SHP77 treated with DMSO at 0.1 percent for 48 hours (cell line): ENCODE measurements around the gene NAV2.
"Not testable (repeated sequence)": the region's sequence is repeated elsewhere in the genome, so short reads cannot be mapped to it uniquely, and the experiment has no call there.

Source experiments
- DNase-seq: peaks from one replicate; lab custom pipeline; 2025; lab: John Stamatoyannopoulos, UW

NAV2 gene

DNA sequence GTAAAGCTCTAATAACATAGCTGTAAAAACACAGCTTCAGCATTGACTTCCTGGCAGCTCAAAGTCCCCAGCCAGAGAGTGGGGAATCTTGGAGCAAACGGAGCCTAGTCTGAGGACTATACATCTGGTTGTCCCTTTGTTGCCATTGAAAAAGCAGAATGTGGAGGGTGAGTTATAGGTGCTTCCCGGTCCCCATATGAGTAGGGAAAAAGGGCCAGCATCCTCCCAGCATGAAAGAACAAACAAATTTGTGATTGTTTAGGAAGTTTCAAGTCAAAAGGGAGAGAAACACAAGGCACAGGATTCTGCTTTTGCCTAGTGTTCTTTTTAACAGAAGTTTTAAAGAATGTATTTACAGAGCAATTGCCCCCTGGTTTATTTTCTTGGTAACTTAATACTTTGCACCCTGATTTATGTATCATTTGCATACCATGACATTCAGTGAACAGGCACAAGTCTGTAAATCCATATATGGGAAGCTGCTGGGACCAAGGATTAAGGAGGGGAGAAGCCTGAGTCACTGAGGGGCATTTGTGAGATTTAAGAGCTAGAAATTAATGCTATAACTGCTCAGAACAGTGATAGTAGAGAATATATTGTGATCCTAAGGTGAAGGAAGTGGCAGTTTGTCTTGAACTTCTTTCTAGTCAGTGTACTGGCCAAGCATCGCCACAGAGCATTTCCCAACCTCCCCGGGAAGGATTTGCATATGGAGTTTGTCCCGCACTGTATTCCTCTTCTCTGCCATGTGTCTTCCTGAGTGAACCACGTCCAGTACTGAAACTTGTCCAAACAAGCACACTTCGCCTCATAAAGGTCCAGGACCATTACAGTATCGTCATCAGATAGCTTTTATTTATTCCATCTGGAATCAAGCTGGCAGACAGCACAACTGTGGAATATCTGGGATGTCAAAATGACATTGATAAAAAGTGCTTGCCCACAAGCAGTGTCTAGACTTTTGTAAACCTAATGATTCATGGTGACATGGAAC, 344.6 kb downstream of the NAV2 start:
- DNase-seq, result no peak

DNA sequence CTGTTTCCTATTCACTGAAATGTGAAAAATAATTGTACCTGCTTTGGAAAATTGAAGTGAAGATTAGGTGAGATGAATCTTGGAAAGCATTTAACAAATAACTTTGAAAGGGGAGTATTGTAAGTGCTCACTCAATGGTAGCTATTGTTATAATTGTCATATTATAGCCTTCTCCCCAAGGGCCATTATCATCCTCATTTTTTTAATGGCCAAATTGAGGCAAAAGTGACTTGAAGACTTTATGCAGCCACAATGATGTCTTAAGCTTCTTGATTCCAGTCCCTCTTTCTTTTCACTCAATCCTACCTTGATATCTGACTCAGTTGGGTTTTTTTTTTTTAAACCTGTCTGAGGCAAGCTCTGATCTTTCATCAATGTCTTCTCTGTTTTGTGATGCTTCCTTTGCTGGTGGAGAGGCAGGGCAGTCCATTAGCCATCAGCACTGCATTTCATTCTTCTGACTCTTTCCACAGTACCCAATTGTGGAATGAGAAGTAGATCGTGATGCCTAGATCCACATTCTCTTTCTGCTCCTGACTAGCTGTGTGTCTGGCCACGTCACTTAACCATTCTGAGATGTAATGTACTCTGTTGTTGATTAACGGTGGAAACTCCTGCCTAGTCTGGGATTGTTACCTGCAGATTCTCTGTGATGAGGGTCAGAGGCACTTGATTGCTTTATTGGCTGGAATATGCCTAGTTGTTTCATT, 346.3 kb downstream of the NAV2 start:
- DNase-seq, result no peak

DNA sequence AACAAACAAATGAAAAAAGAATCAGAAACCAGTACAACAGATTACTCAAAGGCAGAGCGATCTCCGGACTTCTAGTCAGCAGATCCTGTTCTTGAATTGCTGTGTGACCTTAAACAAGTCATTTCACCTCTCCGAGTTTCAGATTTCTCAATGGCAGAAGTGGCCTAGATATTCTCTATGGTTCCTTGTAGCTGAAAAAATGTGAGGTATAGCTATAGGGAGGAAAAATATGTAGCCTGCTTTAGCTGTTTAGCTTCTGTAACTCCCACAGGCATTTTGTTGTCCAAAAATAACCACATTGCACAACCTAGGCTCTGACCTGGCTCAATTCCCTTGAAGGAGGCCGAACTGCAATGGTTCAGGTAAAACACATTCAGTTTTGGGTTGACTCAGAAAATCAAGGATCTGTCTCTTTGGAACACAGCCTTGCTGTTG, 347.0 kb downstream of the NAV2 start:
- no peak for DNase-seq

DNA sequence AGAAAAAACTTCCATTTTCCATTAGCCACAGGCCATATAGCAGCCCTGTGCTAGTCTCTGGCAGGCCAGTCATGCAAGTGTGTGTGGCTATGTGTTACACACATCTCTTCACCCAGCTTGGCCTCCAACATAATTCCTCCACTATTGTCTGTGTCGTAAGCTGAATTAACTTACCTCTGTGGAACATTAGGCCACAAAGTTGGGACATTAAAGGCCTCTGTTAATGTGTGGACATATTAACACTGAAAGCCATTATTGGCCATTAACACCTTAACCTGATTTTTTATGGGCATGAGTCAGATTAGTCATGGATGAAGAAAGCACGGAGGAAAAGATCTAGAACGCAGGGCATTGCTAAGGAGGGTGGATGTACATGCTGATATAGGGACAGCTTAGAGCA, 347.5 kb downstream of the NAV2 start:
- no peak for DNase-seq

DNA sequence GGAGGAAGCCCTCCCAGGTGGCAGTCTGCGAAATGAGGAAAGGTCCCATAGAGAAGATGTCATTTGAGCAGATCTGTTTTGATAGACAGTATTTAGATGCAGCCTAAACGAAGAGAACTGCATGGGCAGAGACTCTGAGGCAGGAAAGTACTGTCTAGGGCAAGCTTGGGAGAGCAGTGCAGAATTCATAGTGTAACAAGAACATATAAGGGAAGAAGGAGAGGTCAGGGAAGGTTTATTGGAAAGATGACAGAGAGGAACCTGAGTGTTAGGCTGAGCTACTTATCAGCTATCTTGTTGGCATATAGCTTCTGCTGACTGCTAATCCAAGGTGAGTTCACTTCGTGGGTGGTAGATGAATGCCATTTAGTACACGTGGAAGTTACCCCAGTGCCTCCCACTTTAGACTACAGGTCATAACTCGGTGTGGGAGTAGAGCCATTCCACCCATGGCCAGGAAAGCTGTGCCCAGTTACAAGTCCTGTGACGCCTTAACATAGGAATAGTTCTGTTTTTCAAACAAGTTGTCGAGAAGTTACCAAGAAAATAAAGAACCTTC, 348.1 kb downstream of the NAV2 start:
- no peak for DNase-seq

DNA sequence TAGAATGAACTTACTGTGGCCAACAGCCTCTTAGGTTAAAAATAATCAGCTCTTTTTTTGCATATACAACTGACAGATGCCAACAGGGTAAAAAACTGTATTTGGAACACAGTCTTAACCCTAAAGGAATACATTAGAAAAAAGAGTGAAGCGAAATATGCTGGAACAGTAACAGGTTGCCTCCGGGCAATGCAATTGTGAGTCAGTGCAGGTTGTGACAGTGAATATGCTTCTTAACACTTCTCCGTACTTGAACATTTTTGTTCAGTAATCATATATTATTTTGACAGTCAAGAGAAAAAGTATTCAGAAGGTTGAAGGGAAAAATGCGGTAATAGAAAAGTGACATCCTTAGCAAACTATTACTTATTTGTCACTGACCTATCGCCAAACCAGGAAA, 349.1 kb downstream of the NAV2 start:
- DNase-seq, result no peak

DNA sequence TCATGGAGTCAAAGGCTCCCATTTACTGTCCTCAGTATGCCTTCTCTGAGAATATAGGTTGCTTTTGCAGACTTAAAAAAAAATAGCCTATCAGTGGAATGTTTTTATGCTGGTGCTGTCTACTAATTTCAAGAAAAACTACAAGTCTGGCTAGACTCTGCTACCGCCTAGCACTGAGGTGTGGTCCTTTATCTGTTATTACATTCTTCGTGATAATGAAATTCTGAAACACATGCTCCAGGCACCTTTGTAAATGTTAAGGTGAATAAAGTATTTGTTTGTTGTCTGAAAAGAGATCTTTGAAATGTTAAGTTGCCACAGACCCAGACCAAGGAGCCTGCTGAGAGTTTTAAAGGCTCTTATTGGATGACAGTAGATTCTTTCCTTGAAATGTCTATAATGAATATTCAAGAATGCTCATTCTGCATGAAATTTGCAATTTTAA, 352.3 kb downstream of the NAV2 start:
- no peak for DNase-seq

DNA sequence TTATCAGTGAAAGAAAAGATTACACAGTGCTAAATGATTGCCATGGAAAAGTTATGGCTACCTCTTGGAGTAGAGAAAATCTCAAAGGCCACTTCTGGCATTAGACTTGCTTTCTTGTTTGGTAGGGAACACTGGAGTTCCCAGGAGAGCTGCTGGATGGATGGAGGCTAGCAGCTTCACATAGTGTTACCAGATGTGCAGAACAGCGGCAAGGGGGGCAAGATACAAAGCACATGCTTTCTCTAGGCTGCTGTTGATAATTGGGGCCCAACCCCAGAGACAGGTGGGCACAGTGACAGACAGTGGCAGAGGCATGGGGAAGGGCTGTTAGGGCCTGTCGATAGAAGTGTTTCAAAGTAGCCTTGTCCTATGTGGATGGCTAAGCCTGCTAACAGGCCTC, 352.8 kb downstream of the NAV2 start:
- DNase-seq, result no peak

DNA sequence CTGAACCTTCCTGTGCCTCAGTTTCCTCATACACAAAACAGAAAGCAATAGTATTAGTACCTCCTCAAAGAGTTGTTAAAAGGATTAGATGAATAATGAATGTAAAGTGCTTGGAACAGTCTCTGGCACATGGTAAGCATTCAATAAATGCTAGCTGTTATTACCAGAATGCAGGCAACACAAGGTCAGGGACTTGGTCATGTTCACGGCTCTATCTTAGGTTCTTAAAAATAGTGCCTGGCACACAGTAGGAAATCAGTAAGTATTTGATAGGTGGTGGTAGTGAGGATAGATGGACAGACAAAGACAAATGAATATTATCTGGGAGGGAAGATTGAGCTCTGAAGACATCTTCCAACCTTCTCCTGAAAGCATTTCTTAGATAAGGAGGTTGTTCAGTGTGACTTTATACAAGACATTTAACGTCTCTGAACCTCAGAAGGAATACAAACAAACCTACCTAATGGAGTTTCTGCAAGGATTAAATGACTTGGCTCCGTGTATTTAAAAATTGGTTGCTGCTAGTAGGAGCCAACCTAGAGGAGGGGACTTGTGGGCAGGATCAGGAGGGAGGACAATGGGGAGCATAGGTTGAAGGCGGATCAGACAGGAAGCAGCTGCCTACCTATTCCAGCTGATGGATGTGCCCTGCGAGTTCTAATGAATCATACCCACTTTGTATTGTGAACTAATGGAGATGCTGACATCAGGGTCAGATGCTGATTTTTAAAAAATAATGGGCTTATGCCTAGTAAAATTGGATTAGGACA, 353.6 kb downstream of the NAV2 start:
- no peak for DNase-seq

DNA sequence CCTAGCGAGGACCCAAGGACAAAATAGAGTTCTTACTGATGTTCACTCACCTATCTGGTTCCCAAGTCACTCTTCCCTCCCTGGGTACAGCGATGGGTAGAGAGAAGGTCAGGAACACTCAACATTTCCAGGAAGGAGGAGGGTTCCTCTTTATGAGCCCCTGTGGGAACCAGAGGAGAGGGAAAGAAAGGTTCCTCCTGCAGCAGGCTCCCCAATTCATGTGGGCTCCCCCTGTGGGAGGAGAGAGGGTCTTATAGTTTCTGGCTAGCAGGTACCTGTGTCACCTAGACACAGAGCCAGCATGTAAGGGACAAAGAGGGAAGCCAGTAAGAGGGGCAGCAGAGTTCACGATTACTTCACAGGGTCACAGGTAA, 354.1 kb downstream of the NAV2 start:
- DNase-seq, result no peak

DNA sequence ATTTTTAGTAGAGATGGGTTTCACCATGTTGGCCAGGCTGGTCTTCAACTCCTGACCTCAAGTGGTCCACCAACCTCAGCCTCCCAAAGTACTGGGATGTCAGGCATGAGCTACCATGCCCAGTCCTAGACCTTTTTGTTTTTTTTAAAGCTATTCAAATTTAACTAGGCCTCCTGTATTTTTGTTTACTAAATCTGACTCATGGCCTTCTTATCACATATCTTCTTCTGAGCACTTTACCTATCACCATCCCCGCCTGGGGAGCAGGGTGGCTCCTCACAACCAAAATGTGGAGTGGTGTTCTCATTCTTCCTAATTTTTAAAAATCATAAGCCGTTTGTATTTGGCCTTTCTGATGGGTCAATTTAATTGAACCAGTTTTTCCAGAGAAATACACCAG, 355.0 kb downstream of the NAV2 start:
- DNase-seq, result no peak

DNA sequence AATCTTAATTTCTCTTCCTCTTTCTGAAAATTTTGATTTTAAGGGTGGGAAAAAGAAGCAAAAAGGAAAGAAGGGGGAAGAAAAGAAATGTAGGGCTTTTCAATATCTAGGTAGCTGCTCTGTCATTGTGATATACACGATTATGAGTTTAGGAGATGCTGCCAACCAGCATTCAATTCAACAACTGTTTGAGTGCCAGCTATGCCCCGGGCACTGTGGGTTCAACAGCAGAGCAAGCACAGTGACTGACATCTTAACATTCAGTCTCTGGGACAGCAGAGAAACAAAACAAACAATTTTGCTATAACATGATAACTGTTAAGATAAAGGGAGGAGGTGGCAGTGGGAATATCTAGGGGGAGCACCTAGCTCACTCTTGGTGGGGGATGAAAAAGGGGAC, 356.1 kb downstream of the NAV2 start:
- DNase-seq, result no peak

DNA sequence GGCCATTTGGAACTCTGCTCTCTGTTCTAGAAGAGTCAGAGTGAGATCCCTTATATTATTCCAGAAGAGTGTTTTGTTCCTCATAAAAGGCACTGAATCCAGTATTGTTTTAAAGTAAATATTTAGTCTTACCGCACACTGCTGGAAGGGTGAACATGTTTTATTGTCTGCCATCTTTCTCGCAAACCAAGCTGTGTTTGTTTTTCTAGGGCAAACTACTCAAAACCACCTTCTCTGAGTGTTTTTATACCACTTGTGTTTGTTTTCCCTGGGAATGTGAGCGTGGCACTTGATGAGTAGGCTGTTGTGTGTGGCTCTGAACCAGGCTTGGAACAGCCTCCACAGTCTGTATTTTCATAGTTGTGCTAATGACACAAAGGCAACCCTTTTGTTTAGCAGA, 357.8 kb downstream of the NAV2 start:
- peak; percentile 39 for DNase-seq

DNA sequence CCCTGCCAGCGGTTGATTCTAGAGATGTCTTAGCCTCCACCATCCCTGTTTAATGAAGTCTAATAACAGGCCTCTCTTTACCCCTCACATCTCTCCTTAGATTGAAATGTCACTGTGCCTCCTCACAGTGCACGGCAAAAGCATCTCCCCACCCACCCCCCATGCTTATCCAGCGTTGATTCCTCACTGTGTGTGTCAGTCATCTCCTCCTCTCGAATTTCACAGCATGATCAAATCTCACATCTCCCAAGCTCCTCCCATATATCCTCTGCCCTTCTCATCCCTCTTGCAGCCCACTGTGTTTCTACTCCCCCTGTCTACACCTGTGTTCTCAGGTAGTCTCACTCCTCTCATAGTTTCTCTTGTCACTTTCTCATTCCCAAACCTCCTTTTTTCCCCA, 363.0 kb downstream of the NAV2 start:
- DNase-seq, result no peak

DNA sequence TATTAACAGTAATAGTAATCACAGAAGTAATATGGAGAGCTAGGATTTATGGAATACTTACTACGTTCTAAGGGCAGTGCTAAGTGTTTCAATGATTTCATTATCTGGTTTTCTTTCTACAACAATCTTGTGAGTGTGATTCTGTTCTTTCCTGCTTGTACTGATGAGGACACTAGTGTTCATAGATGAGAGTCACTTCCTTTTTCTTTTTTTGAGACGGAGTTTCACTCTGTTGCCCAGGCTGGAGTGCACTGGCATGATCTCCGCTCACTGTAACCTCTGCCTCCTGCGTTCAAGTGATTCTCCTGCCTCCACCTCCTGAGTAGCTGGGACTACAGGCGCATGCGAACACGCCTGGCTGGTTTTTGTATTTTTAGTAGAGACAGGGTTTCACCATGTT, 366.2 kb downstream of the NAV2 start:
- DNase-seq, result no peak

DNA sequence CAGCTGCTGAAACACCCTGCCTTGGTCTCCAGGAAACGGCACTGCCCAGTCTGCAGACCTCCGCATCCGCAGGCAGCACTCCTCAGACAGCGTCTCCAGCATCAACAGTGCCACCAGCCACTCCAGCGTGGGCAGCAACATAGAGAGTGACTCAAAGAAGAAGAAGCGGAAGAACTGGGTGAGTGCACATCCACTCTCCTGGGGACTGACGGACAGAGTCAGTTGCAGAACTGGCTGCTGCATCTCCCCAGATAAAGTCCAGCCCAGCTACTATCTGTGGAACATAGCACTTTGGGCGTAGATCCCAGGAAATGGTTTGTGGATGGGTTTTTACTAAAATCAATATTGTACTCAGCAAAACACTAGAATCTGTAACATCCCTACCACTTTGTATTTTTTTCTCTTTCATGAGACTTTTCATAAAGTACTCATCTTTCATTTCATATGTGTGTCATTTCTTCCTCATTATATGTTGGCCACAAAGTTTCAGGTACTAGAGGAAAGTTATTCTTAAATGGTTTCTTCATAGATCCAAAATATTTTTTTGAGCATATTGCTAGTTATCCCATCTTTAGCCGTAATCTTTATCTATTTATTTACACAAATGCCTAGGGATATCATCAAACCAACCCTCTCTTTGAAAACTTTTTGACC, 367.5 kb downstream of the NAV2 start:
- DNase-seq, result no peak

DNA sequence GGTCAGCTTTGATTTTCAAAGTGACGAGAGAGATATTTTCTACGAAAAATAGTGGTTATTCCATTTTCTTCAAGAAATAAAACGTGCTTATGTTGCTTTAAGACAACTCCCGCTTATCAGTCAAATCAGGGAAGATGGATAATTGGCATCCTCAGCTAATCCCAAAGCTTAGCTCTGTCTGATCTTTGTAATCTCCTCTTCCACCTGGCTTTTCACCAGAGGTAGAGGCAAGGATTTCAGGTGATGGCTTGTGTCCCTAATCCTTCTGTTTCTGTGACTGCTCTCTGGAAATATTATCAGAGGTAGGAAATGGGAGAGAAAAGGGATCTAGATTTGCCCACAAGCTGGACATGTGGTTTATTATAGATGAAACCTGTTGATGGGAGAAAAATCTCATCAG, 368.7 kb downstream of the NAV2 start:
- DNase-seq, result no peak

DNA sequence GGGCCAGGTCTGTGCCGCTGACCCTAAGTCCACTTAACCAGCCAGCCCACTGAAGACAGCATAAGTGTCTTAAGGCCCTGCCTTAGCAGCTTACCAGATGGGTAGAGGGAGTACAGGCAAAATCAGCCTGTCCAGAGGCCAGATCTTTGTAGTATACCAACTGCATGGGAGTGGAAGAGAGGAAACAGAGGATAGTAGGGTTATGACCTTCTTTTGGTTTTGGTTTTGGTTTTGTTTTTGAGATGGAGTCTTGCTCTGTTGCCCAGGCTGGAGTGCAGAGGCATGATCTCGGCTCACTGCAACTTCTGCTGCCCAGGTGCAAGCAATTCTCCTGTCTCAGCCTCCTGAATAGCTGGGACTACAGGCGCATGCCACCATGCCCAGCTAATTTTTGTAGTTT, 371.2 kb downstream of the NAV2 start:
- not testable (repeated sequence) for DNase-seq

DNA sequence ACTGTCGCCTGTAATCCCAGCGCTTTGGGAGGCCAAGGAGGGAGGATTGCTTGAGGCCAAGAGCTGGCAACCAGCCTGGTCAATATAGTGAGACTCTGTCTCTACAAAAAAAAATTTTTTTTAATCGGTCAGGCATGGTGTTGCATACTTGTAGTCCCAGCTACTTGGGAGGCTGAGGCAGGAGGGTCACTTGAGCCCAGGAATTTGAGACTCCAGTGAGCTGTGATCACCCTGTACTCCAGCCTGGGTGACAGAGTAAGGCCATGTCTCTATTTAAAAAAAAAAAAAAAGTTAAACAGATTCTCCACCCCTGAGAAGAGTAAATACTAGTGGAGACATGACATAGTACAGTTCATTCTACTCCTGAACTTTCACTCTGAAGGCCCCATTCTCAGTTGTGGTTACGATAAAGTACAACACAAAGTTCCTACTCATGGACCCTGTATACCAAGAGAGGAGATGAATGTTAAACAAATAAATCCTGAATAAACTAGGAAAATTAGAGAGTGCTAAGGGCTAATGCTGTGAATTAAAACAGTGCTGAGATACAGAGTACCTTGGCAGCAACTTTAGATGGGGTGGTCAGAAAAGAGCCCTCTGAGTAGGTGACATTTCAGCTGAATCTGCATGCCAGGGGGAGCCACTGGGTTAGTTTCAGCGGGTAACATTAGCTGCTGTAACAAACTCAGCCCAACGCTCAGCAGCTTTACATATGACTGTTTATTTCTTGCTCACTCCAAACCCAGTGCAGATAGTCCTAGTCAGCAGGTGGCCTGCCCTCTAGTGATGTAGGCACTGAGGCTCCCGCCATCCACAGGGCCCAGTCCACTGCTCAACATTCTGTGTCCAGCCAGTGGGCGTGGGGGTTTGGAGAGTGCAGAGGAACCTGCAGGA, 372.5 kb downstream of the NAV2 start:
- no peak for DNase-seq

DNA sequence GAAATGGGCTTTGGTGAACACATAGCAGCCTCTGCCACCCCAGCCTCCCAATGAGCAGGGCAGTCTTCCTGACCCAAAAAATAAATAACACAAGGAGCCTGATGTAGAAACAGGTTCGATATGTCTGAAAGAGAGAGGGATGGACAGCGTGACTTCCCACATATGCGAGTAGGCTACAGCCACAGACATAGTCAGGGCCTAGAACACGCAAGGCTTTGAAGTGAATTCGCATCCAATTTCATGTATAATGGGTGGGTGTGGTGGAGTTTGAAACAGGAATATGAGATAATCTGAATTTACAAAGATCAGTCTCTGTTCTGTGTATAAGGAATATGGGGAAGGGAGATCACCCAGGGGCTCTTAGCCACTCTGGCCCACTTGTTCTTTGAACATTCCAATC, 373.3 kb downstream of the NAV2 start:
- no peak for DNase-seq

DNA sequence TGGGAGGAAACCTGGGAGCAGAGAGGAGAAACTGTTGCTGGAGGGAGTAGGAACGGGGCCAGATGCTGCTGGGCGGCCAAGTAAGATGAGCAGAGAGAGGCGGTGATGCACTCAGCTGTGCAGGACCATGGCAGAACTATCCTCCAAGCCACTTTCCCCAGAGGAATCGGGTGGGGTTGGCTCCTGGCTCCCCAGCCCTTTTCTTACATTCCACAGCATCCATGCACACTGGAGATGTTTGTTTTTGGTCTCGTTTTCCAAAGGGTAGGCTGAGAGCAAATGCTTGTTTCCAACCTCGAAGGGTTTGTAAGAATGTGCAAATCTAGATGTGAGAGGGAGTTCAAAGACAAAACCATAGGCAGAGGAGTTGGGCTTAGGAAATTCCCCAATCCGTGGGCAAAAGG, 374.5 kb downstream of the NAV2 start:
- no peak for DNase-seq
